ENCODE data around the gene RHEX. TPM values are rescaled to one million over a fixed set of nuclear protein-coding genes. Genes with fewer than 3 reads are reported as not detected.
A peak's percentile ranks its signal among the peaks of the same experiment; 100 is the strongest.

Gene RHEX
- total RNA-seq, 1 experiment from 2014 or later = 88.9 TPM

DNA sequence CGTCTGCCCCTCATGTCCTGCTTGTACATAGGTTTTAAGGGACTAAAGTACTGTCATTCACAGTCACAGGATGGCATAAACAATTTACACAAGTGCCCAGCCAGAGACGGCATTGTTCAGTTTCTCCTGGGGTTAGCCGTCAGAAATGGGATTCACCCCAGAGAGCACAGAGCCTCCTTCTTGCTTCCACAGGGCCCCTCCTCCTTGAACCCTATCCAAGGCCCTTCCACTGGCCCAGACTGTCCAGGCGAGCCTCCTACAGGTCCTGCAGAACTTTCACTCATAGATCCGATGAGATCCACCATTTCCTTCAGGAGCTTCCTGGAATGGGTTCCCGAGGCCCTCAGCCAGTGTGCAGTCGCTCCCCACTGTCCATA lies 54.2 kb downstream of the RHEX start:
- CTCF ChIA-PET = interaction anchor here (1.0 to 2.2 kb wide), 6 partner anchors 10 to 130 kb away, joined by 4 to 24 read pairs (median 11); partner anchors contain the start of gene AVPR1B
- TF ChIP-seq, protein P1, sequence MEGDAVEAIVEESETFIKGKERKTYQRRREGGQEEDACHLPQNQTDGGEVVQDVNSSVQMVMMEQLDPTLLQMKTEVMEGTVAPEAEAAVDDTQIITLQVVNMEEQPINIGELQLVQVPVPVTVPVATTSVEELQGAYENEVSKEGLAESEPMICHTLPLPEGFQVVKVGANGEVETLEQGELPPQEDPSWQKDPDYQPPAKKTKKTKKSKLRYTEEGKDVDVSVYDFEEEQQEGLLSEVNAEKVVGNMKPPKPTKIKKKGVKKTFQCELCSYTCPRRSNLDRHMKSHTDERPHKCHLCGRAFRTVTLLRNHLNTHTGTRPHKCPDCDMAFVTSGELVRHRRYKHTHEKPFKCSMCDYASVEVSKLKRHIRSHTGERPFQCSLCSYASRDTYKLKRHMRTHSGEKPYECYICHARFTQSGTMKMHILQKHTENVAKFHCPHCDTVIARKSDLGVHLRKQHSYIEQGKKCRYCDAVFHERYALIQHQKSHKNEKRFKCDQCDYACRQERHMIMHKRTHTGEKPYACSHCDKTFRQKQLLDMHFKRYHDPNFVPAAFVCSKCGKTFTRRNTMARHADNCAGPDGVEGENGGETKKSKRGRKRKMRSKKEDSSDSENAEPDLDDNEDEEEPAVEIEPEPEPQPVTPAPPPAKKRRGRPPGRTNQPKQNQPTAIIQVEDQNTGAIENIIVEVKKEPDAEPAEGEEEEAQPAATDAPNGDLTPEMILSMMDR (IDR thresholded peaks at IDR 0.05; ENCODE audit: unreplicated experiment) = no peak
- H3K27me3 Mint-ChIP-seq (ENCODE audit: unreplicated experiment) = no peaks in the 10 kb centered on the region
- H3K36me3 Mint-ChIP-seq (ENCODE audit: insufficient read depth, unreplicated experiment) = peaks cover 35% of the 10 kb centered on the region
- BruUV-seq (replicated peaks) = no TSS peak
- H3K4me1 Mint-ChIP-seq (ENCODE audit: low read depth, unreplicated experiment) = peaks cover 19% of the 10 kb centered on the region
- no peaks in the 10 kb centered on the region for H3K9me3 Mint-ChIP-seq (ENCODE audit: low read depth, unreplicated experiment)
- no peak overlapping the region for H3K4me3 Mint-ChIP-seq (ENCODE audit: low read depth, unreplicated experiment)
- intact Hi-C loops (cut with micrococcal nuclease; ENCODE audit: unreplicated experiment) = loop anchor here (2.0 to 10.0 kb wide), 3 partner anchors 76 to 312 kb away; no protein-coding TSS in a partner anchor
- DNase-seq = no peak
- H3K27ac Mint-ChIP-seq (ENCODE audit: unreplicated experiment) = peak overlapping the region; percentile 53

DNA sequence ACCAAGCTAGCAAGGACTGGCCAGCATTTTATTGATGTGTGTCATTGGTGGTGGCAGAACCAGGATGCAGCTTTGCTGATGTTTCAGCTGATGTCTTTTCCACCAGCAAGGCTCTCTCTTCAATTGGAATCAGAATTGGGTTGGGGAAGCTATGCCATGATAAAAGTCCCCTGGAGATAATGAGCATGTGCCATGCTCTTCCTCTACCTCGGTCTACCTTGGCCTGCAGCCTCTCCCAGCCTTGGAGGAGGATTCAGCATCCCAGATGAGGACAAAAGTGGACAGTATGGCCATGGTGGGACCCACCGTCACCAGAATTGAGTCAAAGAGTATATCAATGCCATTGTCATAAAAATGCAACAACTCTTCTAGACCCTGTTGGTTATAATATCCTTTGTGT lies 55.7 kb downstream of the RHEX start:
- Mint-ChIP-seq H3K4me3 (ENCODE audit: low read depth, unreplicated experiment) (no peak overlapping the region), H3K36me3 (ENCODE audit: insufficient read depth, unreplicated experiment) (peaks cover 27% of the 10 kb centered on the region), H3K4me1 (ENCODE audit: low read depth, unreplicated experiment) (peaks cover 30% of the 10 kb centered on the region), H3K27ac (ENCODE audit: unreplicated experiment) (no peak overlapping the region), H3K9me3 (ENCODE audit: low read depth, unreplicated experiment) (no peaks in the 10 kb centered on the region), H3K27me3 (ENCODE audit: unreplicated experiment) (no peaks in the 10 kb centered on the region)
- BruUV-seq (replicated peaks) = no TSS peak
- intact Hi-C loops (cut with micrococcal nuclease; ENCODE audit: unreplicated experiment) = loop anchor here (5.0 to 10.0 kb wide), 2 partner anchors 191 to 314 kb away; no protein-coding TSS in a partner anchor
- DNase-seq = no peak
- TF ChIP-seq, protein P1 (IDR thresholded peaks at IDR 0.05; ENCODE audit: unreplicated experiment) = no peak
- CTCF ChIA-PET = interaction anchor here (0.6 kb wide), 1 partner anchor 69 kb away, joined by 3 read pairs; no protein-coding TSS in a partner anchor

DNA sequence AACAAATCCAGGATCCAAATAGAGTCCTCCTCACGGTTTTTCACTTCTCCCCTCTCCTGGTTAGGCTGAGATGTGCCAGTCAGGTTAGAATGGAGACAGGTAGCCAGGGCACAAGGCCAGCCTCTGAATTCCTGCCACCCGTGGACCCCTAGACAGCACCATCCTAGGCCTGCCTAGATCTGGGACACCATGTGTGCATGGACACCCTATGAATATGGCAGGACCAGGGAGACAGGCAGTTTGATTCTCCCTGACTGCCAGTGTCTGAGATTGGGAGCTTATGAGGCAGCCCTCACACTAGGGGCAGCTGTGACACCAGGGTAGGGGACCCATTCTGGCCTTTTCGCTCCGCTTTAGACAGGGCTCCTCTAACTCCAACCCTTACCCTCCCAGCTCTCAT lies 56.7 kb downstream of the RHEX start:
- TF ChIP-seq, protein P1 (IDR thresholded peaks at IDR 0.05; ENCODE audit: unreplicated experiment) = no peak
- no peaks in the 10 kb centered on the region for H3K9me3 Mint-ChIP-seq (ENCODE audit: low read depth, unreplicated experiment)
- H3K27ac Mint-ChIP-seq (ENCODE audit: unreplicated experiment) = no peak overlapping the region
- CTCF ChIA-PET = no interaction called here
- no peak overlapping the region for H3K4me3 Mint-ChIP-seq (ENCODE audit: low read depth, unreplicated experiment)
- no peak for DNase-seq
- no TSS peak for BruUV-seq (replicated peaks)
- H3K36me3 Mint-ChIP-seq (ENCODE audit: insufficient read depth, unreplicated experiment) = peaks cover 21% of the 10 kb centered on the region
- H3K27me3 Mint-ChIP-seq (ENCODE audit: unreplicated experiment) = no peaks in the 10 kb centered on the region
- intact Hi-C loops (cut with micrococcal nuclease; ENCODE audit: unreplicated experiment) = loop anchor here (5.0 to 10.0 kb wide), 2 partner anchors 192 to 315 kb away; no protein-coding TSS in a partner anchor
- peaks cover 40% of the 10 kb centered on the region for H3K4me1 Mint-ChIP-seq (ENCODE audit: low read depth, unreplicated experiment)

DNA sequence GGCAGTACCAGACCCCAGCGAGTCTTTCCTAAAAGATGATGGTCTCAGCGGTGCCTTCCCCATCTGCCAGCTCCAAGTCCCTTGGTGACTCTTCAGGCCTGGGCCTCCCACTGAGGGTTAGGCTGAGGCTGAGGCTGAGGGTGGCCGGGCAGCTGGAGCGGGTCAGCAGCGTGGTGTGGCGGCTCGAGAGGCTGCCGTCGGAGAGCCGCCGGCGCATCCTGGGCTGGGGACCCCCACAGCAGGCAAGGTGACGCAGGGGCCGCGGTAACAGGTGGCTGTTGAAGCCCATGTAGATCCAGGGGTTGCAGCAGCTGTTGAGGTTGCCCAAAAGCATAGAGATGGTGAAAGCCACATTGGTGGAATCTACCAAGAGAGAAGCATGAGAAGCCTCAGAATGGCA lies 57.2 kb downstream of the RHEX start:
- intact Hi-C loops (cut with micrococcal nuclease; ENCODE audit: unreplicated experiment) = no loop called here
- TF ChIP-seq, protein P1 (IDR thresholded peaks at IDR 0.05; ENCODE audit: unreplicated experiment) = no peak
- H3K27me3 Mint-ChIP-seq (ENCODE audit: unreplicated experiment) = no peaks in the 10 kb centered on the region
- CTCF ChIA-PET = no interaction called here
- H3K4me3 Mint-ChIP-seq (ENCODE audit: low read depth, unreplicated experiment) = no peak overlapping the region
- BruUV-seq (replicated peaks) = no TSS peak
- H3K4me1 Mint-ChIP-seq (ENCODE audit: low read depth, unreplicated experiment) = peaks cover 44% of the 10 kb centered on the region
- no peak overlapping the region for H3K27ac Mint-ChIP-seq (ENCODE audit: unreplicated experiment)
- no peak for DNase-seq
- no peaks in the 10 kb centered on the region for H3K9me3 Mint-ChIP-seq (ENCODE audit: low read depth, unreplicated experiment)
- H3K36me3 Mint-ChIP-seq (ENCODE audit: insufficient read depth, unreplicated experiment) = peaks cover 19% of the 10 kb centered on the region

Measured in Calu3 (cell line).